Right renal cortex interstitium (tissue), 3 donors: ENCODE results near the gene AJM1. TPM values are rescaled to one million over a fixed set of nuclear protein-coding genes. Genes with fewer than 3 reads are reported as not detected.
A peak's percentile ranks its signal among the peaks of the same experiment; 100 is the strongest.
"Not testable (repeated sequence)": the region's sequence is repeated elsewhere in the genome, so short reads cannot be mapped to it uniquely, and the experiment has no call there.

Source experiments
- DNase-seq, 3 donors: peaks; one replicate each; pipeline ENCODE4 v3.0.0-alpha.2; 2013; ENCODE audit warnings: low read depth in 3 of 3, low spot score in 2 of 3
- polyA plus RNA-seq, 3 donors: library from polyadenylated mRNA; unstranded; fragments of 120-200 nt; gene quantifications; one replicate each; pipeline ENCODE4 v1.2.1, GENCODE V29; 2013; ENCODE audit not compliant: insufficient read length in 3 of 3

Gene AJM1
- polyA plus RNA-seq, 3 donors: 0.54 to 0.80 (median 0.64) TPM

DNA sequence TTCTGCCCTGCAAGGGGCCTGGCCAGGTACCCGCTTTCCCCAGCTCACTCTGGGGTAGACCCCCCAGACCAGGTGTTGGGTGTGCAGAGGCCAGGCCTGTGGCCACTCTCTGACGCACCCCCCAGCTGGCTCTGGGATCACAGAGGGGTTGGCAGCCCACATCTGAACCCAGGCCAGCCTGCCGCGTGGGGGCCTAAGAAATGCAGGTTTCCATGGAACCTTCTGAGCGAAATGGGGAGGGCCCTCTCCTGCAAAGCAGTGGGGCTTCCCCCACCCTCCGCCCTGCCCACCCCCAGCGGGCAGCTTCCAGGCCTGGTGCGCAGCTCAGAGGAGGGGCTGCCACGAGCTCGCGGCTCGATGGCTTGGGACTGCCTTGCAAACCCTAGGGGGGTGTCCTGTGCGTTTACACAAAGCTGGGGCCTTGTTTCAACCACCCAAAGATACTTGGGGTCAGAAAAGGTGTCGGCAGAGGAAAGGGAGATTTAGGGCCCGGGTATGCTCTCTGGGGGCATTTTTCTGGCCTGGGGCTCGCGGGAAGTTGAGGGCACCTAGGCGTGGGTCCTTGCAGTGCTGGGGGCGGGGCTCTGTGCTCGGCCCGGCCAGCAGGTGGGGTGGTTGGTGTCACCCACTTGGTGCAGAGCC is 1.0 kb downstream of the AJM1 start:
- DNase-seq: not testable (repeated sequence)

- DNase-seq: not testable (repeated sequence)
These were observed 1.8 kb downstream of the AJM1 start for GRCh38 chr9:136843801-136844740.

DNA sequence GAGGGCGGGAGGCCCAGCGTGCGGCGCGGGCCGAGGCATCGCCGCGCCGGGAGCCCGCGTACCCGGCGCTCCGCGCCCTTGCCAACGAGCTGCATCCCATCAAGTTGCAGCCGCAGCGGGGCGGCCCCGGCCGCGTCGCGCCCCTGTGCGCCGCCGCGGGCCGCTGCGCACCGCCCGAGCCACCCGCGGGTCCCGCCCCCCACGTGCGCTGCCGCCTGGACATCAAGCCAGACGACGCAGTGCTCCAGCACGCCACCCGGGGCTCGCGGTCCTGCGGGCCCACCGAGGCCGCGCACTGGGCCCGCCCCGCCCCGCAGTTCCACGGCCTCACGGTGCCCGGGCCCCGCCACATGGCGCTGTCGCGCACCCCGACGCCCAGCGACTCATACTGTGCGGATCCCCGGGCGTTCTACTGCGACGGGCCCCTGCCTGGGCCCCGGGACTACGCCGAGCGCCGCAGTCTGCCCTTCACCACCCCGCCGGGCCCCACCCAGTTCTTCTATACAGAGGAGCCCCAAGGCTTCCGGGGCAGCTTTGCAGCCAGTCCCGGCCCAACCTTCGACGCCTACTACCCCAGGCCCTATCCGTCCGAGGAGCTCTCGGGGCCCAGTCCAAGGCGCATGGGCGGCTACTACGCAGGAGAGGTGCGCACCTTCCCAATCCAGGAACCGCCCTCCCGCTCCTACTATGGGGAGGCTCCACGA is 2.6 kb downstream of the AJM1 start:
- no peak for DNase-seq

DNA sequence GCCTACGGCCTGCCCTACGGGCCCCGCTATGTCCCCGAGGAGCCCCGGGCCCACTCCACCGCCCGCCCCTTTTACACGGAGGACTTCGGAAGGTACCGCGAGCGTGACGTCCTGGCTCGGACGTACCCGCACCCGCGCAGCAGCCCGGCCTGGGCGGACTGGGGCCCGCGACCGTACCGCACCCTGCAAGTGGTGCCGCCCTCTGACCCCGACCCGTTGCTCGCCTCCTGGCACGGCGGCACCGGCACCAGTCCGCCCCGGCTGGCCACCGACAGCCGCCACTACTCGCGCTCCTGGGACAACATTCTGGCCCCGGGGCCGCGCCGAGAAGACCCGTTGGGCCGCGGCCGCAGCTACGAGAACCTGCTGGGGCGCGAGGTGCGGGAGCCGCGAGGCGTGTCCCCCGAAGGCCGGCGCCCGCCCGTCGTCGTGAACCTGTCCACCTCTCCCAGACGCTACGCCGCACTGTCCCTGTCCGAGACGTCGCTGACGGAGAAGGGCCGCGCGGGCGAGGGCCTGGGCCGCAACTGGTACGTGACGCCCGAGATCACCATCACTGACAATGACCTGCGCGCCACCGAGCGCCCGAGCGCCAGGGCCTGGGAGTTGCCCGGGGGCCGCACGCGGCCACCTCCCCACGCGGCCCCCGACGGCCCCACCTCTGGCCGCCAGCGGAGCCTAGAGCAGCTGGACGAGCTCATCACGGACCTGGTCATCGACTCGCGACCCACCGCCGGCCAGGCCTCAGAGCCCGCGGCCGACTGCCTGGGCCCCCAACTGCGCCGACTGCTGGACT is 3.4 kb downstream of the AJM1 start:
- DNase-seq: no peak

- DNase-seq: no peak
These were observed 4.3 kb downstream of the AJM1 start for GRCh38 chr9:136846376-136847087.

DNA sequence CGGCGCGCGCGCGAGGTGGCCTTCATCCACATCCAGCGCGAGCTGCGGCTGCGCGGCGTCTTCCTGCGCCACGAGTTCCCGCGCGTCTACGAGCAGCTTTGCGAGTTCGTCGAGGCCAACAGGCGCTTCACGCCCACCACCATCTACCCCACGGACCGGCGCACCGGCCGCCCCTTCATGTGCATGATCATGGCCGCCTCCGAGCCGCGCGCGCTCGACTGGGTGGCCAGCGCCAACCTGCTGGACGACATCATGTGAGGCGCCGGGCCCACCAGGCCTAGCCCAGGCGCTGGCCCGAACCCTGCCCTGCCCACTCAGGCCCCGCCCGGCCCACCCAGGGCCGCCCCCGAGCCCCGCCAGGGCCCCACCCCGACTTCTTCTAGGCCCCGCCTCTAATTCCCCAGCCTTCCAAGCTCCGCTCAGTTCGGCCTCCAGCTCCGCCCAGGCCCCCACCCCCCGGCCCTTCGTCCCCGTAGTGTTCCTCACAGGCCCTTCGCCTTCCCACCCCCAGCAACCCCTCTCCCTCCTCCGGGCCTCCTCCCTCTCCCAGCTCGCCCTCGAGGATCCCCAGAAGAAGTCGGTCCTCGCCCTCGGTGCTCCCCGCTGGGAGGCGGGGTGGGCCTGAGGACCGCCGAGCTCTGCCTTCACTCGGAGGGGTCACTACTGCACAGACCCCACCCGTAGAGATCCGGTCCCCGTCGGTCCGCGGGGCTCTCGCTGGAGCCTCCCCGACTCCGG is 5.0 kb downstream of the AJM1 start:
- DNase-seq: no peak

- DNase-seq: no peak
These were observed 5.6 kb downstream of the AJM1 start for GRCh38 chr9:136847826-136848392.

GRCh38 chr9:136848393-136849037 is 6.2 kb downstream of the AJM1 start:
- no peak for DNase-seq

- DNase-seq: peak; percentile 92 to 96 (median 95)
These were observed 7.0 kb downstream of the AJM1 start, which contains the start of gene PHPT1 for GRCh38 chr9:136849038-136849959. PHPT1 (plus strand) TSS chr9:136849409; CDS start chr9:136849431, 22 bp downstream.

DNA sequence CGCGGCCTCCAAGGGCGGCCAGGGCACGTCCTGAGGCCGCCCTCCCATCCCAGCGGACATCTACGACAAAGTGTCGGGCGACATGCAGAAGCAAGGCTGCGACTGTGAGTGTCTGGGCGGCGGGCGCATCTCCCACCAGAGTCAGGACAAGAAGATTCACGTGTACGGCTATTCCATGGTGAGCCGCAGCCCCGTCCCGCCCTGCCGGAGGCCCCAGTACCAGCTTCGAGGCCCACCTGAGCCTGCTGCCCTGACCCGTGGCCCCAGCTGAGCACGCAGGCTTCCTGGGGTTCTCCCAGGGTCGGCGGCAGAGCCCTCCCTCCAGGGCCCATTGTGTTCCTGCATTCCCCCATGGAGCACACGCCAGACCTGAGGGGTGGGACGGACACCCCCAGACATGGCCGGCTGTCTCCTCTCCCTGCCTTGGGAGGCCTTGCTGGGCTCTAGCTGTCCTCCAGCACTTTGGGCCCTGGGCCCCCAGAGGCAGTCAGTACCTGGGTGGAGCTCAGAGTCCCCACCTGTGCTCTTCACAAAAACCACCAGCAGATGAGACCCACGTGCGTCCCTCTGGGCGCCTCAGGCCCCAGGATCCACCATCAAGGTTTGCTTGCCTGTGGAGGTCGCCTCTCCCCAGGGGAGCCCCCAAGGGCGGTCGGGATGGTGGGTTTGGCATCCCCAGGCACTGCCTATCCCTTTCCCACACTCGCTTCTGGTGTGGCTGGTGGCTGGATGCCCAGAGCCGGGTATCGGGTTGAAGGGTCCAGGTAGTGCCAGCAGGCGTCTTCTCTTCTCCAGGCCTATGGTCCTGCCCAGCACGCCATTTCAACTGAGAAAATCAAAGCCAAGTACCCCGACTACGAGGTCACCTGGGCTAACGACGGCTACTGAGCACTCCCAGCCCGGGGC is 7.9 kb downstream of the AJM1 start:
- DNase-seq: no peak

DNA sequence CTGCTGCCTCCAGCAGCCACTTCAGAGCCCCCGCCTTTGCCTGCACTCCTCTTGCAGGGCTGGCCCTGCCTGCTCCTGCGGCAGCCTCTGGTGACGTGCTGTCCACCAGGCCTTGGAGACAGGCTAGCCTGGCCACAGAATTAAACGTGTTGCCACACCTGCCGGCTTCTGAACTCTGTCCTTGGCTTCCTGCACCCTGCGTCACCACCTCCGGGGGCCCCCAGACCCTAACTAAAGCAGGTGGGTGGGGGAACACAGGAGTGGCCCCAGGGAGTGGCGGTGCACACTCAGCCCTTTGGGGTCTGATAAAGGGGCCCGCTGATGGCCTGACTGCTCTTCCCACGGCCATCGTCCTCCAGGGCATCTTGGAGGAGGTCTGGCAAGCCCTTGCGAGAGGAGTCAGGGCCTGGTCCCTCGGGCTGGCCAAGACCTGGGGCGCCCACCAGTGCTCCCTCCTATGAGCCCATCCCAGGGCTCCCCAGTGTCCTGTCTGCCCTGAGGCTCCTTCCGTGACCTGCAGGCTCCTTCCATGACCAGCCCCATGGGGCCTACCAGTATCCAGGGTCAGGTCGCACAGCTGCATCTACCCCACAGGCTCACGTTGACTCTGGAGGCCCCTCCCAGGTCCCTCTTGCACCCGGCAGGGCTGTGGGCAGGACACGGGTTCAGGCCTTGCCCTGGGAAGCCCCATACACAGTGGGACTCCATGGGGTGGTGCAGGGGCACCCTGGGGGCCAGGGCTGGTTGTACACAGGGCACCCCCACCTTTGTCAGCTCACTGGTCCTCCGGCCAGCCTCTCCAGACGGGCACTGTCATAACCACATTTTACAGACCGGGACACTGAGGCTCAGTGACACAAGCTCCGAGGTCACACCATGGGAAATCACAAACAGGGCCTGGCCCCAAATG is 8.8 kb downstream of the AJM1 start:
- no peak for DNase-seq

DNA sequence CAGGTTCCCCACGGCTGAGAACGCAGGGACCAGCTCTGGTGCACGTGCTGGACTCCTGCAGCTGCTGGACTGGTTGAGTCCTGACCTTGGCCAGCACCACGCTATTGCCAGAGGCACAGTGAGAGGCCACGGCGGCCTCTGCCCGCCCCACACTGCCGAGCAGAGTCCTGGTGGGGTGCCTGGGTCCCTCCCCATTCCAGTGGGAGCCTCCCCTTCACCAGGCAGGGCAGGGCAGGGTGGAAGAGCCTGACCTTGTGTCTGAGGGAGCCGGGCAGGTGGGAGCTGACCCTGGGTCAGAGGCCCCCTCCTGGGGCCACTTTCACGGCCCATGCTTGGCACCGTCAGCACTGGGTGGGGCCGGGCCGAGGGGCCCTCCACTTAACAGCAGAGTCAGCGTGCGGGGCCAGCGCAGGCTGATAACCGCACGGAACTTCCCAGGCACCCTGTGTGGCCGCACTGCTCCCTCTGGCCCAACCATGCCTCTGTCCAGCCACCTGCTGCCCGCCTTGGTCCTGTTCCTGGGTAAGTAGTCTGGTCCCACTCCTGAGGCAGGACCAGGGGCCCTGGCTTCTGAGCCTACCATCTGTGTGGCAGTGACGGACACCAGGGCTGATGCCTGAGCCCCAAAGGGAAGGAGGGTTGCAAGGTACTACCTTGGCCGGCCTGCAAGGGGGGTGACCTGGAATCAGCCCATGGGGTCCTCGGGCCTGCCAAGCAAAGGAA is 9.8 kb downstream of the AJM1 start, which contains the start of gene MAMDC4:
MAMDC4 (plus strand) TSS at position 406 of the 723 bp plus-strand sequence; CDS start at position 477, 71 bp downstream.
- no peak for DNase-seq

- no peak for DNase-seq
These were observed 10.7 kb downstream of the AJM1 start for GRCh38 chr9:136852664-136853595.
